ENCODE data around the gene HIRA.
"Not testable (repeated sequence)": the region's sequence is repeated elsewhere in the genome, so short reads cannot be mapped to it uniquely, and the experiment has no call there.

Gene HIRA

DNA sequence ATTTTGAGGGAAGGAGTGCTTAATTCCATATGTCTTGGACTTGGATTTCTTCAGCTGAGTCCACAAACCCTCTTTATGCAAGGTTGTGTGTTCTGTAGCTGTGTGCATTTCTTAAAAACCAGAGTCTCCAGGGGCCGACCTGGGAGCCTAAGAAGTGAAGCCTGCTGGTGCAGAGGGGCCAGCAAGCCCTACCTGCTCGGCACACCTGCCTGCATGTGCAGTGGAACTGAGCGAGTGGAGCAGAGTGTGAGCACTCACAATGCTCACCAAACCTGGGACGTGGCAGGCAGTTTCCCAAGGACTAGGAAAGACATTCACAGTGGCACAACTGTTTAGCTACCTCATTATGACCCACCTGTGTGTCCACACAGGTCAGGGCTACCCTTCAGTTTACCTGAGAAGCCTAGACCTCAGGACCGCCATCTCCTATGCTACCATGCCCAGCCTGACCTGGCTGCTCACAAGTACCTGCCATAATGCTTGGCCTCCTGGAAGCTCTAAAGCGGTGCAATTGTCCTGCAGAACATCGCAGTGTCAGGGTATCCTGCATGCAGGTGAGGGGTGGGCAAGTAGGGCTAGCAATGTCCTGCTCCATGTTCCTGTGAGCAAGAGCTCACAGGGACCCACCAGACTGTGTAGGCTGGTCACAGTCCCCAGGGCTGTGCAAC is 12.1 kb upstream of the HIRA start:
- DNase-seq (ENCODE audit: low spot score): no peak

GRCh38 chr22:19442166-19442565 is 10.6 kb upstream of the HIRA start:
- DNase-seq (ENCODE audit: low spot score): no peak

DNA sequence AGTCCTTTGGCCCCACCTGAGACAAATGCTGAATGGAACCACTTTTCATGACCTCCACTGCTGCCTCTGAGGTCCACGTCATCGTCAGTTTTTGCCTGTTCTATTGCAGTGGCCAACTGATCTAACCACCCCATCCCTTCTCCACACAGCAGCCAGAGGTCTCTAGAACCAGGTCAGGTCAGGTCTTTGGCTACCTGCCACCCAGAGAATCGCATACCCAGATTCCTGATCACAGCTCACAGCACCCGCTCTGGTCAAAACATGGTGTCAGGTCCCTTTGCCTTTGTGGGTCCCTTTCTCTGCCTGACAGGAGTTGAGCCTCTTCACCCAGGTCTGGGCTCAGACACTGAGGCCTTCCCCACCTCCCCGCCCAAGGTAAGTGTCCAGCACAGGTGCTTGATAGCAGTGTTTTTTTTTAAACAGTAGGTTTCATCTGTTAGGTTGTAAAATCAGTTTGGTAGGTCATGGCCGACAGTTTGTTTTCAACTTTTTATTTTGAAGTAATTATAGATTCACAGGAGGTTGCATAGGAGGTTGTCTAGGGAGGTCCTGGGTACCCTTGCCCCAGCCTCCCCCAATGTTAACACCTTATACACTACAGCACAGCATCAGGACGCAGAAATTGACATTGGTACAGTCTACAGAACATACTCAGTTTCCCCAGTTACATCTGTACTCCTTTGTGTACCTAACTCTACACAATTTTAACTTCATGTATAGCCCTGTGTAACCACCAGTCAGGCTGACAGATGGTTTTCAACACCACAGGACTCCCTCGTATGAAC is 9.1 kb upstream of the HIRA start:
- DNase-seq (ENCODE audit: low spot score): no peak

- DNase-seq (ENCODE audit: low spot score): no peak
Observed at GRCh38 chr22:19438298-19438697, 6.8 kb upstream of the HIRA start.

DNA sequence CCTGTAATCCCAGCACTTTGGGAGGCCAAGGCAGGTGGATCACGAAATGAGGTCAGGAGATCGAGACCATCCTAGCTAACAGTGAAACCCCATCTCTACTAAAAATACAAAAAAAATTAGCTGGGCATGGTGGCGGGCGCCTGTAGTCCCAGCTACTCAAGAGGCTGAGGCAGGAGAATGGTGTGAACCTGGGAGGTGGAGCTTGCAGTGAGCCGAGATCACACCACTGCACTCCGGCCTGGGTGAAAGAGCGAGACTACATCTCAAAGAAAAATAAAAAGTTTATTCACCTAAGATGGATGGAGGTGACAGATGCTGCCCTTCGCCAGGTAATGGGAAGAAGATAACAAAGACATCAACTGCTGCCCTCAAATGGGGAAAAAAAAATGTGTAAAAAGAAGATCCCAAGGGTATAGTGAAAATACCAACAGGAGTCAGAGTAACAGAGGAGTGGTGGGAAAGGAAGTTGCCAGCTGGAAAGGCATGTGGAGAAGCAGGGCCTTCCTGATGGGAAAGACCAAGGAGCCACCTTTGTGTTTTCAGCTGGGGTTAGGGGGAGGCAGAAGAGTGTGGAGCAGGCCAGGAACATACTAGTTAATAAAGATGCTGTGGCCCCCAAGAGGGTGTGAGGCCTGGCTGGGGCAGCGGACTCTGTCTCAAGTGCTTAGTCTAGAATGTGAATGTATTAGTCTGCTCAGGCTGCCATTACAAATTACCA is 5.1 kb upstream of the HIRA start:
- not testable (repeated sequence) for DNase-seq (ENCODE audit: low spot score)

DNA sequence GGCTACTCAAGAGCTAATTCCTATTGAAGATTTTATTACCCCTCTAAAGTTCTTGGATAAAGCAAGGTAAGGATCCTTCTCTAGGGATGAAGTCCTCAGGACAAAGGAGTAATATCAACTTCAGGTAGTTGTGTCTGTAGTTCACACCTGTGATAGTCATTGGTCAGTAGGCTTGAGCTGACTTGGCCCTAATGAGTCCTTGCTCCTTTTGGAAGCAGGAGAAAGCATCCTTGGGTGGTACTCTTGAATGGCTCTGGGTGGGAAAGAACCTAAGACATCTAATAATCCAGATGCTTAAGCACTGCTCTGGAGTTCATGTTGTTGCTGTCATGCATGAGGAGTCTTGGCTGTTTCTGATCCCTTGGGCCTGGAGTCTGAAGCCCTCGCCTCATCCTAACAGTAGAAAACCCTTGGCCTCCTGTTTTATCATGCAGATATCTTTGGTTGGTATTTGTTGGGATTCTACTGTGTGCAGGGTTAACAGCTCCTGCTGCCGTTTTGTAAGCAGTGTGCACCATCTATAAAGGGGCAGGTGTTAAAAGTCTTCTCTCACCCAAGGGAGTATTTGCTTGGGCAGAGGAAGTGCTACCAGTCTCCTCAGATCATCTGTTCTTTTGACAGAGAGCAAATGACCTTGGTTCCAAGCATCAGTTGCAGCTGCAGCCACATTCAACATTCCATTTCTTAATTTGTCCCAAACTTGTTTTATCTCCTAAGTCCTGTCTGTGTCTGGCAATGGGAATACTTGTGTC is 3.5 kb upstream of the HIRA start:
- no peak for DNase-seq (ENCODE audit: low spot score)

GRCh38 chr22:19434401-19434800 is 2.9 kb upstream of the HIRA start:
- DNase-seq (ENCODE audit: low spot score): no peak

DNA sequence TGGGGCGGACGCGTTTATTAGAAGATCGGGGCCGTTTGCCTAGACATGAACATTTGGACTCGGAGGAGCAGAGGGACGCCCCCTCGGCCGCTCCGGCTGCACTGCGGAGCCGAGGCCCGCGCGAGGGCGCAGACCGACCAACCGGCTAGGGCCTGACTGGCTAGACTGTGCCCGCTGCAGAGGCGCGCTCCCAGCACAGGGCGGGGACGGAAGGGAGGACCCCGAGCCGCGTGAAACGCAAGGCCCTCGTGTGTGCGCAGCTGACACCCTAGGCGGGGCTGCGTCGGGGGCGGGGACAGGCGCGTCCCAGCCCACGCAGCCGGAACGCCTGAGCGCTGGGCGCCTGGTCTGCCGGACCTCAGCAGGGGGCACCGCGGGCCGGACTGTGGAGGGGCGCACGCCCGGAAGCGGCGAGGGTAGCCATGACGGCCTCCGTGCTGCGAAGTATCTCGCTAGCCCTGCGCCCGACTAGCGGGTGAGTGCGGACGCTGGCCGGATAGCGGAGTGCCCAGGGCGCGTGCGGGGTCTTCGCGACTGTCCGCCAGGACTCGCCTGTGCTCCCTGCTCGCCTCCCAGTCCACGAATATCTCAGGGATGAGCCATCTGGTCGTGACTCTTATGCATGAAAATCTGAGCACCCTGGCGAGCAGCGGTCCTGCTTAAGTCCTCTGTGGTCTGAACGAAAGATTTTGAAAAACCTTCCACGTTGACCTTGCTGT is 759 bp upstream of the HIRA start, which contains the start of gene MRPL40:
Gene MRPL40, plus strand, starts transcription at position 413 of the 719 bp plus-strand sequence. Its CDS starts 10 bp downstream, at position 423.
- peak; percentile 95 for DNase-seq (ENCODE audit: low spot score)

DNA sequence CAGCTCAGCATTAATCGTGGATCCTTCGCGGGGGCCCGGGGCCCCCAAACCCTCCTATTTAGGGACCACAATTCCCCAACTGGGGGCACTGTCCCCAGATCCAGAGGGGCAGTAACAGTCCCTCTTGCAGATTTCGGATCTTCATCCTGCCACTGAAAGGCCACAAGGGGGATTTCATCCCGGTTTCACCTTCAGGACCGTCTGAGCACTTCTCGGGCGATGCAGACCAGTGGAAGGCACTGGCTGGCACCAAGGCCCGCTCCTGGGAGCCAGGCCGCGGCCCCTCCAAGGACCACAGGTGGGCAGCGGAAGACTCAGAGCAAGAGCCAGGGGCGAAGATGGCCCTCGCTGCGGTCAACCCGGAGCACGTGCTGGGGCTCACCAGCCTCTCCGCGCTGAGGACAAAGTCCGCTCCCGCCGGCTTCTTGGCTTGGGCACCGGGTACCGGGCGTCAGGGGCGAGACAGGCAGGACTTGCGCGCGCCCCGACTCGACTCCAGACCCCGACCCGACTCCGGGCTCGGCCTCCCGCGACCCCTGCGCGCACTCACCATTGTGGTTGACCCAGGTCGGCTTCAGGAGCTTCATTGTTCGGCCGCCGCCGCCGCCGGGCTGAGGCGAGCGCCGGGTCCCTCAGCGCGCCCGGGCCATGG is 517 bp downstream of the HIRA start:
- DNase-seq (ENCODE audit: low spot score): no peak

GRCh38 chr22:19429950-19430889 is 1.3 kb downstream of the HIRA start:
- peak; percentile 47 for DNase-seq (ENCODE audit: low spot score)

DNA sequence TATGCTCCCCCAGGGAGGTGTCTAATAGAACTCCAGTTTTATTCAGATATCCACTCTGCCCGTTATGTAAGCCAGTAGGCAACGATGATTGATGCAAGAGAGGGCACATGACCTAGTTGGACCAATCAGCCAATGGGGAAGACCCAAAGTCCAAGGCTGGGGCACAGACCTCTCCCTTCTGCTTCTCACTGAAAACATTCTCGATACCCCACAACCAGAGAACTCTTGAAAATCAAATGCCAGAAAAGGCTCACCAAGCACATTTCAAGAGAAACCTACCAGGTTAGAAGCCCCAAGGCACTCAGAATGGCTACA is 7.4 kb downstream of the HIRA start:
- DNase-seq (ENCODE audit: low spot score): no peak

DNA sequence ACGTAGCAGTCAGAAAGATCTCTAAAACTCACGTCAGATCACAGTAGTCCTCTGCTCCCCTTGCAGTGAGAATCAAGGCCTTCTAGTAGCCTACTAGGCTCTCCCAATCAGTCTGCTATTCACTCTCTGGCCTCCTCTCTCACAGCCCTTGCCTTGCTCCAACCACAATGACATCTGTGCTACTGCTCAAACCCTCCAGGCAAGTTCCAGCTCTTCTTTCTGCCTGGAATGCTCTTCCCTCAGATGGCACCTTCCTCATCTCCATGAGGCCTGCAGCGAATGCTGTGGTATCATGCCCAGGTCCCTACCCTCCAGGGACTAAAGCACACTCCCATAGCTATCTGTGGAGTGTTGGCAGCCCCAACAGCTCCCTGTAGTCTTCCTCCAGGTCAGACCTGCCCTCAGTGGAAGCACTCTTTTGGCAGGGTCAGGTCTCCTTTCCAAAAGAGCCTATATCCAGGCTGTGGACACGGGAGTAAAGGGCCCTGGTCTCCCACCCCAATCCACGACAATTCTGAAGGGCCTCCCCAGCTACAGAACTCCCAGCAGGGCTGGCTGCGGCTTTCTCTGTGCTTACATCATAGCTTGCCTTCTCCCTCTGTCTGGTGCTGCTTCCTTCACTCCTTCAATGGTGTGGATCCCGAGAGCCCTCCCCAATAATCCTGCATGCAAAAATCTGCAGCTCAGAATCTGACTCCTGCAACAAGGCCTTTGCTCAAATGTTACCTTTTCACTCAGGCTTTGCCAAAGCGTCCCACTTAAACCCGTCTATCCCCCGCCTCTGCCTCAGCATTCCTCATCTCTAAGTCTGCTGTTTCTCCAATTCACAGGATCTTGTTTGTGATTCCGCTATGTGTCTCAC is 8.9 kb downstream of the HIRA start:
- no peak for DNase-seq (ENCODE audit: low spot score)

DNA sequence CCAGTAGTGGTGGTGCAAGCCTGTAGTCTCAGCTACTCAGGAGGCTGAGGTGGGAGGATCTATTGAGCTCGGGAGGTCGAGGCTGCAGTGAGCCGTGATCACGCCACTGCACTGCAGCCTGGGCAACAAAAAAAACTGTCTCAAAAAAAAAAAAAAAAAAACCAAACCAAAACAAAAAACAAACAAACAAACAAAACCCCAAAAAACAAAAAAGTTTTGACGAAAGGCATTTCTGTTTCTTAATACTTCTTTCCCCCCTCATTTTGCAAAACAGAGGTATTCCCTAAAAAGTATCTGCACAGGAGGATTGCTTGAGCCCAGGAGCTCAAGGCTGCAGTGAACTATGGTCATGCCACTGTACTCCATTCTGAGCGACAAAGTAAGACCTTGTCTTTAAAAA is 11.2 kb downstream of the HIRA start:
- DNase-seq (ENCODE audit: low spot score): no peak

DNA sequence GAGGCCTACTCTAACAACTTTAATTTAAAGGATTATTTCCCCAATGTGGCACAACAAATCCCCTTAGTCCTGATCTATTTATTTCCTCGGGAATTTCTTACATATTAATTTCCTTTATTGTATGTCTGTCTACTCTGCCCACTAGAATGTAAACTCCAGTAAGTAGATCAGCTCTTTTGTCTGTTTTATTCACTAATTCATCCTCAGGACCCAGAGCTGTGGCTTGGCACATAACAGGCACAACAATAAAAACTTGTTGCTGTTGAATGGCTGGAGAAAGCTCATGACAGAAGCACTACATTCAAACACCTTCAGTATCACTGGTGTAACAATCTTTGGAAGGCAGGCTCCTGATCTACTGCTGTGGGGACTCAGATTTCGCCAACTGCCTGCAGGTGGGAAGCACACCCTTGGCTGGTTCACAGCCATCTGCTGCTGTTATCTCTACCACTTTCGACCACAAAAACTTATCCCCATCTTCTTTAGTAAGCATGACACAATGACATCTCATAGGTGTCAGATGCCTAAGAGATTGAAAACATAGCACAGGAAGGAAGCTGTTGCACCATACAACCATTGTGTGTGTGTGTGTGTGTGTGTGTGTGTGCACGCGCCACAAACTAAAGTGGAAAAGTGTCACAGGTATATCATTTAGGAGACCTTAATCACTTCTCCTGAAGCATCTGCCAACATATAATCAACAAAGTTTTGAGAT is 11.9 kb downstream of the HIRA start:
- peak; percentile 83 for DNase-seq (ENCODE audit: low spot score)

- DNase-seq (ENCODE audit: low spot score): no peak
Observed at GRCh38 chr22:19419086-19419463, 12.5 kb downstream of the HIRA start.

GRCh38 chr22:19412923-19413322 is 18.6 kb downstream of the HIRA start:
- DNase-seq (ENCODE audit: low spot score): no peak

DNA sequence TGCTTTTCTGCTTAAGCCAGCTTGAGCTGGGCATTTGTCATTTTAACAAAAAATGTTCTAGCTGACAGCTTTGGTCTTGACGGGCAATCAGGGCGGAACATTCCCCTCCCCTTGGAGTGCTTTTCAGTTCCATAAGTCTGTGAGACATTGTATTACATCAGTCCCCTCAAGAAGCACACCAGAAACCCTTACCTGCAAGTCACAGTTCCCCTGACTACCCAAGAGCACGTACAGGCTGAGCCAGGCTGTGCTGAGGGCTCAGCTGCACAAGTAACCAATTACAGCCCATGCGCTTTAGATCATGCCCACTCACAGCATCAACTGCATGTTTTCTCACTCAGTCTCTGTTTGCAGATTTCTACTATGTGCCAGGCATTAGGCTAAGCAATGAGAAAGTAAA is 19.1 kb downstream of the HIRA start:
- no peak for DNase-seq (ENCODE audit: low spot score)

DNA sequence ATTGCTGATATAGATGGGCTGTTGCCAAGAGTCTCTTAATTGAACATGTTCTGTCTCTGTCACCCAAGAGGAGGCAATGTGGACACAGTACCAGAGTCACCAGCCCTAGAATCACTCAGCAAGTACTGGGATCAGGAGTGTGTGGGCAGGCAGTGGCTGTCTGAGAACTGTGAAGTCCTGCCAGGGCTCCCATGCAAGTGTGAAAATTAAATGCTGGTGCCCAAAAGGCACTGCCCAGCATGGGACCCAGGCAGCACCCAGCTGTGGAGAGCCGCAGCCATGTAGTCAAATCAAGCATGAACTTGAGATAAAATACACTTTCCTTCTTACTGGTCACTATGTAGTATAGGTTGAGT is 19.9 kb downstream of the HIRA start:
- no peak for DNase-seq (ENCODE audit: low spot score)
